Coronary artery (tissue), 2 donors: ENCODE measurements around the gene SH3RF1.

ENCODE experiments used
- DNase-seq: peaks from one replicate; pipeline ENCODE4 v3.0.0-alpha.2; 2017; ENCODE audit warnings: low spot score
- H3K27ac ChIP-seq, 2 donors: fragments of 200-600 bp; sonication (generic); one replicate each; pipeline ENCODE4 v1.5.1; 2016 to 2019
- H3K4me3 ChIP-seq: fragments of 200-600 bp; sonication (generic); 2 replicates; pipeline ENCODE4 v1.5.1; 2016; ENCODE audit warnings: mild to moderate bottlenecking, moderate library complexity
- TF ChIP-seq, protein P1 (sequence below): fragments of 200-600 bp; sonication (generic); IDR thresholded peaks from one replicate; pipeline ENCODE4 v1.5.1; 2019; ENCODE audit warnings: antibody characterized with exemption

Gene SH3RF1

GRCh38 chr4:169236873-169237626 is 33.7 kb downstream of the SH3RF1 start:
- peak overlapping the region; percentile 12 for H3K4me3 ChIP-seq
- H3K27ac ChIP-seq: peak overlapping the region in 1 of 2 donors; percentile 4
- TF ChIP-seq, protein P1, sequence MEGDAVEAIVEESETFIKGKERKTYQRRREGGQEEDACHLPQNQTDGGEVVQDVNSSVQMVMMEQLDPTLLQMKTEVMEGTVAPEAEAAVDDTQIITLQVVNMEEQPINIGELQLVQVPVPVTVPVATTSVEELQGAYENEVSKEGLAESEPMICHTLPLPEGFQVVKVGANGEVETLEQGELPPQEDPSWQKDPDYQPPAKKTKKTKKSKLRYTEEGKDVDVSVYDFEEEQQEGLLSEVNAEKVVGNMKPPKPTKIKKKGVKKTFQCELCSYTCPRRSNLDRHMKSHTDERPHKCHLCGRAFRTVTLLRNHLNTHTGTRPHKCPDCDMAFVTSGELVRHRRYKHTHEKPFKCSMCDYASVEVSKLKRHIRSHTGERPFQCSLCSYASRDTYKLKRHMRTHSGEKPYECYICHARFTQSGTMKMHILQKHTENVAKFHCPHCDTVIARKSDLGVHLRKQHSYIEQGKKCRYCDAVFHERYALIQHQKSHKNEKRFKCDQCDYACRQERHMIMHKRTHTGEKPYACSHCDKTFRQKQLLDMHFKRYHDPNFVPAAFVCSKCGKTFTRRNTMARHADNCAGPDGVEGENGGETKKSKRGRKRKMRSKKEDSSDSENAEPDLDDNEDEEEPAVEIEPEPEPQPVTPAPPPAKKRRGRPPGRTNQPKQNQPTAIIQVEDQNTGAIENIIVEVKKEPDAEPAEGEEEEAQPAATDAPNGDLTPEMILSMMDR: no peak
- no peak for DNase-seq

DNA sequence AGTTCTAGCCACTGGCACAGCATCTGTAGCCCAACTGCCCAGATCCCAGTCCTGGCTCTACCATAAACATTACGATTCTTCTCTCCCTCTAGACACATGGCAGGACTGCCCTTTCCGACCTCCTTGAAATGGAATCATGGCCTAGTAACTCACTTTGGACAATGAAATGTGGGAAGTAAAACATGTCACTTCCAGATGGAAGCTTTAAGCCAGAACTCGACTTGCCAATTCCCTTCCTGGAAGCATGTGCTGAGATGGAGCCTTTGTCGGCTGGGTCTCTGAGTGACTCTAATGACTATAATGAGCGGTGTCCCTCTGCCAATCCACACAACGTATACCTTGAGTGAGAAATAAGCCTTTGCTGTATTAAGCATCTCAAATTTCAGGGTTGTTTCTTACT is 34.7 kb downstream of the SH3RF1 start:
- no peak overlapping the region for H3K4me3 ChIP-seq
- TF ChIP-seq, protein P1: no peak

DNA sequence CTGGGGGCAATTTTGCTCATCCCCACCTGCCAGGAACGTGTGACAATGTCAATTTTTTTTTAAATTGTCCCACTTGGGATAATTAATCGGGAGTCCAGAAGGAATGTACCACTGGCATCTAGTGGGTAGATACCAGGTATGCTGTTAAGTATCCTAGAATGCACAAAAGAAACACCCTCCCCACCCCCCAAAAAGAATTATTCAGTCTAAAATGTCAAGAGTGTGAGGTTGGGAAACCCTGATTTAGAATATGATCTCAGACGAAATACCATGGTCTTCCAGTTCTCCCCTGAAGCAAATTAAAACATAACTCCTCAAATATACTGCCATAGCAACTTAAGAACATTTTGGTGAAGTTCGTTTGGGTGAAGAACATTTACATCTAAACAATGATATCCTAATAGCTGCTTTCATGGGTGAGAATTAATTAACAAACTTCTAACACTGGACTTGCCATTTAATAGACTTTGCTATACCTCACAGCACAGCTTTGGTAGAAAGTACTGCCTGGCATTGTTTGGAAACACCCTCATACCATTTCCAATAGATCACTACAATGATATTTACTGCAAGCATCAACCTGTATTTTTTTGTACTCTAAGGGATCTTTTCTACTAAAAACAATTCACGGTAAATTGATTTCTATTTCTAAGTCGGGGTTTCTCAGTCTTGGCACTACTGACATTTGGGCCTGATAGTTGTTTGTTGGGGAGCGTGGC is 36.5 kb downstream of the SH3RF1 start:
- TF ChIP-seq, protein P1: no peak
- H3K27ac ChIP-seq: no peak overlapping the region
- DNase-seq: no peak
- no peak overlapping the region for H3K4me3 ChIP-seq

More for the DNA sequence above, 34.7 kb downstream of the SH3RF1 start:
- H3K27ac ChIP-seq: no peak overlapping the region
- DNase-seq: no peak

GRCh38 chr4:169233691-169234090 is 37.1 kb downstream of the SH3RF1 start:
- no peak overlapping the region for H3K4me3 ChIP-seq
- no peak for DNase-seq
- TF ChIP-seq, protein P1: no peak
- H3K27ac ChIP-seq: no peak overlapping the region

GRCh38 chr4:169231647-169232262 is 39.0 kb downstream of the SH3RF1 start:
- no peak overlapping the region for H3K4me3 ChIP-seq
- H3K27ac ChIP-seq: no peak overlapping the region
- TF ChIP-seq, protein P1: no peak
- DNase-seq: no peak

- Histone ChIP-seq H3K4me3 (no peak overlapping the region), H3K27ac (peak overlapping the region in 1 of 2 donors; percentile 26)
- TF ChIP-seq, protein P1: no peak
- no peak for DNase-seq
These were observed 41.2 kb downstream of the SH3RF1 start for GRCh38 chr4:169229571-169230028.
